Heart left ventricle (tissue), 16 donors: Measurements from ENCODE around the gene UST. TPM values are rescaled to one million over a fixed set of nuclear protein-coding genes. Genes with fewer than 3 reads are reported as not detected.
"Not testable (repeated sequence)": the region's sequence is repeated elsewhere in the genome, so short reads cannot be mapped to it uniquely, and the experiment has no call there.

Experiments used
- ATAC-seq, 4 donors: fragments of 200-7000 bp; cut with Tn5 transposase; one replicate each; pipeline ENCODE4 v1.9.1; 2020 to 2022; ENCODE audit warnings: moderate library complexity in 4 of 4, mild to moderate bottlenecking in 3 of 4, moderate number of reproducible peaks in 1 of 4
- DNase-seq, 5 donors: peaks; one replicate each; pipeline ENCODE4 v3.0.0-alpha.2; 2020
- H3K27ac ChIP-seq, 12 donors: fragments of 200-600 bp; sonication (generic) in 4 of 12; one replicate each; pipeline versions ENCODE4 v1.5.0 to v1.8.0; 2016 to 2022; ENCODE audit warnings: mild to moderate bottlenecking in 2 of 12
- H3K27me3 ChIP-seq, 9 donors: fragments of 200-600 bp; sonication (generic) in 2 of 9; one replicate each; pipeline versions ENCODE4 v1.5.1 to v1.8.0; 2016 to 2022; ENCODE audit warnings: mild to moderate bottlenecking in 3 of 9
- H3K36me3 ChIP-seq, 9 donors: fragments of 200-600 bp; sonication (generic) in 2 of 9; one replicate each; pipeline versions ENCODE4 v1.5.0 to v1.8.0; 2018 to 2022; ENCODE audit warnings: mild to moderate bottlenecking in 2 of 9
- H3K4me1 ChIP-seq, 12 donors: fragments of 200-600 bp; sonication (generic) in 4 of 12; one replicate each; pipeline versions ENCODE4 v1.5.0 to v1.8.0; 2016 to 2022; ENCODE audit warnings: mild to moderate bottlenecking in 3 of 12
- H3K4me3 ChIP-seq, 12 donors: fragments of 200-600 bp; sonication (generic) in 4 of 12; one replicate each; pipeline versions ENCODE4 v1.5.0 to v1.8.0; 2017 to 2022; ENCODE audit warnings: mild to moderate bottlenecking in 9 of 12, moderate library complexity in 4 of 12
- H3K9me3 ChIP-seq, 12 donors: fragments of 200-600 bp; sonication (generic) in 4 of 12; one replicate each; pipeline versions ENCODE4 v1.5.0 to v1.8.0; 2016 to 2022; ENCODE audit warnings: mild to moderate bottlenecking in 1 of 12
- POLR2A ChIP-seq, 2 donors: fragments of 450-650 bp; IDR thresholded peaks; one replicate each; pipeline ENCODE4 v1.6.1; 2017; ENCODE audit warnings: antibody characterized with exemption in 2 of 2, mild to moderate bottlenecking in 2 of 2, moderate library complexity in 2 of 2
- WGBS, 4 donors: extraction: QIAGEN DNeasy Blood & Tissue Kit in 2 of 4; methylation state at CpG; one replicate each; pipeline versions ENCODE4 v1.1.5 to v1.1.7; 2013 to 2018; 5-methylcytosine and 5-hydroxymethylcytosine counted together
- intact Hi-C, 10 donors: fragments of 100-400 bp; cut with DNase I; formaldehyde crosslinking; loops; one replicate each; pipeline versions ENCODE4 v1.11.1 to v1.14.2; 2022
- polyA plus RNA-seq, 2 donors: library from polyadenylated mRNA; stranded (reverse); fragments of 200-250 nt; gene quantifications; one replicate each; pipeline ENCODE4 v1.2.3, GENCODE V29; 2013
- total RNA-seq, 9 donors: library from RNA; depleted of rRNA in 2 of 9; stranded (reverse); fragments of >200 nt in 2 of 9; fragmentation: NEBNext Ultra II Directional in 3 of 9; extraction: Animal tissue kit (Norgen Biotek cat#: 25700) in 3 of 9; gene quantifications; one replicate each; pipeline versions ENCODE4 v1.1.0 to v1.2.4, GENCODE V29; 2016 to 2023
- TF ChIP-seq, protein P1 (sequence below), 12 donors: fragments of 200-600 bp; sonication (generic) in 4 of 12; IDR thresholded peaks; one replicate each; pipeline versions ENCODE4 v1.5.0 to v1.8.0; 2018 to 2022; ENCODE audit warnings: antibody characterized with exemption in 12 of 12, mild to moderate bottlenecking in 5 of 12
- donor health status: ischemic (EF 13 %, LVEDD 7.1; RV severe dilation, severe dysfunction).
- donor health status: healthy with polysubstance abuse.
- donor health status: DM: no; HTN: yes; CAD: no.
- donor health status: DM: no; HTN: no; CAD: no.
- donor health status: ischemic (EF 25% LVEDD 6.9; RV normal size, moderate dysfunction).
- donor health status: ischemic (EF 25% LVEDD 5.7; RV mildly dilated, moderate dysfunction).
- donor health status: healthy.
- donor health status: DM: yes; HTN: yes; CAD: no.
- donor health status: ischemic (EF 35%, LVEDD 5.7; RV mildly dilated, moderate dysfunction).
- donor health status: nonischemic (EF 11% LVEDD 7.7; RV severe dilation, severe dysfunction).
- donor health status: DM: yes; HTN: yes; CAD: no.
- donor health status: PGD.
- donor health status: ischemic (EF 29% LVEDD 5.4; RV normal size, mild dysfunction).
- donor health status: nonischemic (EF 23%, LVEDD 6.1; RV moderate dilation, normal function).

Gene UST
- total and polyA plus RNA-seq, 11 donors: 1.1 to 5.8 (median 2.7) TPM

GRCh38 chr6:148760568-148761526 lies 14.0 kb downstream of the UST start:
- 12 to 21% (median 19%) methylated on average over 14 of the region's 14 CpGs for WGBS, 4 donors
- Histone ChIP-seq H3K36me3 (no peaks in the 10 kb centered on the region), H3K9me3 (peaks cover 0 to 7% (median 0%) of the 10 kb centered on the region in 12 donors), H3K27ac (peak overlapping the region in 10 of 12 donors; percentile 14 to 87 (median 53)), H3K27me3 (no peaks in the 10 kb centered on the region), H3K4me1 (peaks cover 0 to 52% (median 23%) of the 10 kb centered on the region in 12 donors), H3K4me3 (peak overlapping the region in 9 of 12 donors; percentile 1 to 46 (median 33))
- DNase-seq: peak; percentile 29 to 79 (median 57)
- TF ChIP-seq, protein P1, sequence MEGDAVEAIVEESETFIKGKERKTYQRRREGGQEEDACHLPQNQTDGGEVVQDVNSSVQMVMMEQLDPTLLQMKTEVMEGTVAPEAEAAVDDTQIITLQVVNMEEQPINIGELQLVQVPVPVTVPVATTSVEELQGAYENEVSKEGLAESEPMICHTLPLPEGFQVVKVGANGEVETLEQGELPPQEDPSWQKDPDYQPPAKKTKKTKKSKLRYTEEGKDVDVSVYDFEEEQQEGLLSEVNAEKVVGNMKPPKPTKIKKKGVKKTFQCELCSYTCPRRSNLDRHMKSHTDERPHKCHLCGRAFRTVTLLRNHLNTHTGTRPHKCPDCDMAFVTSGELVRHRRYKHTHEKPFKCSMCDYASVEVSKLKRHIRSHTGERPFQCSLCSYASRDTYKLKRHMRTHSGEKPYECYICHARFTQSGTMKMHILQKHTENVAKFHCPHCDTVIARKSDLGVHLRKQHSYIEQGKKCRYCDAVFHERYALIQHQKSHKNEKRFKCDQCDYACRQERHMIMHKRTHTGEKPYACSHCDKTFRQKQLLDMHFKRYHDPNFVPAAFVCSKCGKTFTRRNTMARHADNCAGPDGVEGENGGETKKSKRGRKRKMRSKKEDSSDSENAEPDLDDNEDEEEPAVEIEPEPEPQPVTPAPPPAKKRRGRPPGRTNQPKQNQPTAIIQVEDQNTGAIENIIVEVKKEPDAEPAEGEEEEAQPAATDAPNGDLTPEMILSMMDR (IDR thresholded peaks at IDR 0.05): no peak
- TF ChIP-seq POLR2A (IDR thresholded peaks at IDR 0.05): no peak
- ATAC-seq: peak; percentile 76 to 91 (median 84)
- intact Hi-C loops: no loop called here

DNA sequence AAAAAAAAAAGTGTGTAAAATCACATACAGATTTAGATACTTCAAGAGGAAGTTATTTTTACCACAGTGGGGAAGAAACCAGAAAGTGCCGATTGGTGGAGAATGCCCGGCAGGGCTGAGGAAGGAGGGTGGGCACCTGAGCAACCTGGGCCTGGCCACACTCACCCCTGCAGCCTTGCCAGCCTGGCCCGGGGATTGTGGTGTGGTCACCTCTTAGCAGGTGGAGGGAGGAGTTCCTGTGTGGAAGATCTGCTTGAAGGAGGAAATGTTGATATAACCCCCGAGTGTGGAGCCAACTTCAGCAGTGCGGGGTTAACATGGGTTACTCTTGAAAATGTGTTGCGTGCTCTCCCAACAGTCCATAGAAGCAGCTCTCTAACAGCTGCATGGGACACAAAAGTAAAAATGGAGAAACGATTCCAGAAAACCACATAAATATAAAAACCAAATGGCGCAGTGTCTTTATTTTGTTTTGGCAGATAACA lies 14.7 kb downstream of the UST start:
- WGBS, 4 donors: 12 to 19% (median 16%) methylated on average over 8 of the region's 8 CpGs
- peak overlapping the region in 9 of 12 donors; percentile 14 to 87 (median 55) for H3K27ac ChIP-seq
- peak; percentile 32 to 40 (median 40) for ATAC-seq
- H3K4me3 ChIP-seq: peak overlapping the region in 8 of 12 donors; percentile 13 to 46 (median 37)
- H3K27me3 ChIP-seq: no peaks in the 10 kb centered on the region
- no peaks in the 10 kb centered on the region for H3K36me3 ChIP-seq
- H3K4me1 ChIP-seq: peaks cover 0 to 52% (median 23%) of the 10 kb centered on the region in 12 donors
- DNase-seq: no peak
- TF ChIP-seq POLR2A (IDR thresholded peaks at IDR 0.05): no peak
- TF ChIP-seq, protein P1 (IDR thresholded peaks at IDR 0.05): no peak
- H3K9me3 ChIP-seq: peaks cover 0 to 7% (median 0%) of the 10 kb centered on the region in 12 donors
- intact Hi-C loops: no loop called here

DNA sequence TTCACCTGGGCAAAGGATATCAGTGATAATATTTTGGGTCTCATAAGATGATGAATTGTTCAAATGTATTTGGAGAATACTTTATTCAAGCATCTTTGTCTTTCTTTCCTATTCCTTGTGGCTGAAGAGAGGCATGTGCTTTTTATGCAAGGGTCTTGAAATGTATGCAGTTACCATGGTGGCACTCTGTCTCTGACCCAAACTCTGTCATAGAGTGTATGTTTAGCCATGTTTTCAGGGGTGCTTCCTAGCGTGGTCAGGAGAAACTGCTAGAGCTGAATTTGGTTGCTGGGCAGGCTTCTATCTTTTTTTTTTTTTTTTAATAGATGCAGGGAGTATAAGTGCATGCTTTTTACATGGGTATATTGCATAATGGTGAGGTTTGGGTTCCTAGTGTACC lies 15.4 kb downstream of the UST start:
- H3K27ac ChIP-seq: no peak overlapping the region
- no peaks in the 10 kb centered on the region for H3K36me3 ChIP-seq
- no peak for ATAC-seq
- no peak overlapping the region for H3K4me3 ChIP-seq
- 76 to 89% (median 79%) methylated on average over 1 of the region's 1 CpG for whole genome bisulfite sequencing, 4 donors
- DNase-seq: no peak
- no peaks in the 10 kb centered on the region for H3K27me3 ChIP-seq
- intact Hi-C loops: no loop called here
- H3K9me3 ChIP-seq: peaks cover 0 to 7% (median 0%) of the 10 kb centered on the region in 12 donors
- peaks cover 0 to 52% (median 23%) of the 10 kb centered on the region in 12 donors for H3K4me1 ChIP-seq
- TF ChIP-seq, protein P1 (IDR thresholded peaks at IDR 0.05): no peak
- no peak for TF ChIP-seq POLR2A (IDR thresholded peaks at IDR 0.05)

DNA sequence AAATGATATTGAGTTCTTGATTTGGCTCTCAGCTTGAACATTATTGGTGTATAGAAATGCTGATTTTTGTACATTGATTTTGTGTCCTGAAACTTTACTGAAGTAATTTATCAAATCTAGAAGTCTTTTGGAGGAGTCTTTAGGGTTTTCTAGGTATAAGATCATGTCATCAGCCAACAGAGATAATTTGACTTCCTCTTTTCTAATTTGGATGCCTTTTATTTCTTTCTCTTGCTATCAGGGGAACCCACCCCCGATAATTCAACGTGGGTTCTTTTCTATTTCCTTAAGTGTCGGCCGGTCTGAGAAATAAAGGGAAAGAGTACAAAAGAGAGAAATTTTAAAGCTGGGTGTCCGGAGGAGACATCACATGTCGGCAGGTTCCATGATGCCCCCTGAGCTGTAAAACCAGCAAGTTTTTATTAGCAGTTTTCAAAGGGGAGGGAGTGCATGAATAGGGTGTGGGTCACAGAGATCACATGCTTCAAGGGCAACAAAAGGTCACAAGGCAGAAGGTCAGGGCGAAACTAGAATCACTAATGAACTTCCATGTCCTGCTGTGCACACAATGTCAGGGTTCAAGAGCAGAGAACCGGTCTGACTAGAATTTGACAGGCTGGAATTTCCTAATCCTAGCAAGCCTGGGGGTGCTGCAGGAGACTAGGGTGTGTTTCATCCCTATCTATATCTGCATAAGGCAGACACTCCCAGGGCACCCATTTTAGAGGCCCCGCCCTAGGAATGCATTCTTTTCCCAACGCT lies 17.6 kb downstream of the UST start:
- ATAC-seq, H3K36me3 ChIP-seq, H3K4me3 ChIP-seq, H3K27me3 ChIP-seq, DNase-seq, H3K9me3 ChIP-seq, H3K27ac ChIP-seq, intact Hi-C loops: not testable (repeated sequence)
- H3K4me1 ChIP-seq: peaks cover 0 to 33% (median 23%) of the 10 kb centered on the region in 12 donors
- 74 to 88% (median 81%) methylated on average over 10 of the region's 10 CpGs for WGBS, 4 donors
